ENCODE measurements around the gene CCDC188. TPM values are rescaled to one million over a fixed set of nuclear protein-coding genes. Genes with fewer than 3 reads are reported as not detected.

The CCDC188 gene
- total and polyA plus RNA-seq, 2 of the 13 experiments (the other 11 are each of a cell fraction or from before 2014, with no cell fraction given), result not detected

DNA sequence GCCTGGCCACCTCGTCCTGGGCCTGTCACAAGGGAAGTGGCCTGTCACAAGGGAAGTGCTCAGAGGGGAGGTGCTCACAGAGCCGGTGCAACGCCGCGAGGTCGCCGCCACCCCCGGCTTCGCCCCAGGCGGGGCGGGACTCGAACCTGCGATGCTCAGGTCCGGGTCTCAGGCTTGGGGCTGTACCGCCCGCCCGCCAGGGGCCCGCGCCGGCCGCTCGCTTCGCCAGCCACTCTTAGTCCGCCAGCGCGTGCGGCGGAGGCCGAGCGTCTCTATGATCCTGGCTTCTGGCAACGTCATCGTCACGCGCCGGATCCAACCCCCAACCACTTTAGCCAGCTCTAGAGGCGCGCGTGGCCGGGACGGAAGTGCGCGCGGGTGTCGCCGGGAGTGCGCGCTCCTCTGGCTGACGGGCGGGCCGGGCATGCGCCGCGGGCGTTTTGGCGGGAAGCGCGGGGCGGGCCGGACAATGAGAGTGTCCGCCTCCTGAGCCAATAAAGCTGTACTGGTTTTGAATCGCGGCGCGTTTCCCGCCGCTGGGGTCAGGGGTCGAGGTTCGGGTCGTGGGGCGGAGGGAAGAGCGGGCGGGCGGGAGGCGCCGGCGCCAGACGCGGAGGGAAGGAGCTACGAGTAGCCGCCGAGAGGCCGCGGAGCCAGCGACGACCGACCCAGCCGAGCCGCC, 33.8 kb downstream of the CCDC188 start, which contains the start of gene TRMT2A (continued):
- TF ChIP-seq CREBL2 (CRISPR knock-in tag; IDR thresholded peaks at IDR 0.05; ENCODE audit: borderline replicate concordance), result no peak
- TF ChIP-seq ZNF558 (CRISPR knock-in tag; IDR thresholded peaks at IDR 0.05; ENCODE audit: borderline replicate concordance), result peak; percentile 94; the same call in 1 of the 2 replicates
- TF ChIP-seq POLR2G (IDR thresholded peaks at IDR 0.05; ENCODE audit: low read depth, low read length), result peak; percentile 70
- peak; percentile 74; the same call in 1 of the 2 replicates for TF ChIP-seq TOPORS (CRISPR knock-in tag; IDR thresholded peaks at IDR 0.05)
- peak; percentile 34; the same call in 1 of the 2 replicates for TF ChIP-seq ZBTB44 (CRISPR knock-in tag; IDR thresholded peaks at IDR 0.05)
- TF ChIP-seq, protein P1, sequence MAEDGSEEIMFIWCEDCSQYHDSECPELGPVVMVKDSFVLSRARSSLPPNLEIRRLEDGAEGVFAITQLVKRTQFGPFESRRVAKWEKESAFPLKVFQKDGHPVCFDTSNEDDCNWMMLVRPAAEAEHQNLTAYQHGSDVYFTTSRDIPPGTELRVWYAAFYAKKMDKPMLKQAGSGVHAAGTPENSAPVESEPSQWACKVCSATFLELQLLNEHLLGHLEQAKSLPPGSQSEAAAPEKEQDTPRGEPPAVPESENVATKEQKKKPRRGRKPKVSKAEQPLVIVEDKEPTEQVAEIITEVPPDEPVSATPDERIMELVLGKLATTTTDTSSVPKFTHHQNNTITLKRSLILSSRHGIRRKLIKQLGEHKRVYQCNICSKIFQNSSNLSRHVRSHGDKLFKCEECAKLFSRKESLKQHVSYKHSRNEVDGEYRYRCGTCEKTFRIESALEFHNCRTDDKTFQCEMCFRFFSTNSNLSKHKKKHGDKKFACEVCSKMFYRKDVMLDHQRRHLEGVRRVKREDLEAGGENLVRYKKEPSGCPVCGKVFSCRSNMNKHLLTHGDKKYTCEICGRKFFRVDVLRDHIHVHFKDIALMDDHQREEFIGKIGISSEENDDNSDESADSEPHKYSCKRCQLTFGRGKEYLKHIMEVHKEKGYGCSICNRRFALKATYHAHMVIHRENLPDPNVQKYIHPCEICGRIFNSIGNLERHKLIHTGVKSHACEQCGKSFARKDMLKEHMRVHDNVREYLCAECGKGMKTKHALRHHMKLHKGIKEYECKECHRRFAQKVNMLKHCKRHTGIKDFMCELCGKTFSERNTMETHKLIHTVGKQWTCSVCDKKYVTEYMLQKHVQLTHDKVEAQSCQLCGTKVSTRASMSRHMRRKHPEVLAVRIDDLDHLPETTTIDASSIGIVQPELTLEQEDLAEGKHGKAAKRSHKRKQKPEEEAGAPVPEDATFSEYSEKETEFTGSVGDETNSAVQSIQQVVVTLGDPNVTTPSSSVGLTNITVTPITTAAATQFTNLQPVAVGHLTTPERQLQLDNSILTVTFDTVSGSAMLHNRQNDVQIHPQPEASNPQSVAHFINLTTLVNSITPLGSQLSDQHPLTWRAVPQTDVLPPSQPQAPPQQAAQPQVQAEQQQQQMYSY (CRISPR knock-in tag; IDR thresholded peaks at IDR 0.05), result peak; percentile 18; the same call in 1 of the 2 replicates
- no peak for TF ChIP-seq ZBTB37 (CRISPR knock-in tag; IDR thresholded peaks at IDR 0.05)
- TF ChIP-seq, protein P2, sequence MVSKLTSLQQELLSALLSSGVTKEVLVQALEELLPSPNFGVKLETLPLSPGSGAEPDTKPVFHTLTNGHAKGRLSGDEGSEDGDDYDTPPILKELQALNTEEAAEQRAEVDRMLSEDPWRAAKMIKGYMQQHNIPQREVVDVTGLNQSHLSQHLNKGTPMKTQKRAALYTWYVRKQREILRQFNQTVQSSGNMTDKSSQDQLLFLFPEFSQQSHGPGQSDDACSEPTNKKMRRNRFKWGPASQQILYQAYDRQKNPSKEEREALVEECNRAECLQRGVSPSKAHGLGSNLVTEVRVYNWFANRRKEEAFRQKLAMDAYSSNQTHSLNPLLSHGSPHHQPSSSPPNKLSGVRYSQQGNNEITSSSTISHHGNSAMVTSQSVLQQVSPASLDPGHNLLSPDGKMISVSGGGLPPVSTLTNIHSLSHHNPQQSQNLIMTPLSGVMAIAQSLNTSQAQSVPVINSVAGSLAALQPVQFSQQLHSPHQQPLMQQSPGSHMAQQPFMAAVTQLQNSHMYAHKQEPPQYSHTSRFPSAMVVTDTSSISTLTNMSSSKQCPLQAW (CRISPR knock-in tag; IDR thresholded peaks at IDR 0.05), result peak; percentile 55; the same call in 1 of the 2 replicates
- TF ChIP-seq ZNF598 (CRISPR knock-in tag; IDR thresholded peaks at IDR 0.05; ENCODE audit: borderline replicate concordance), result no peak; the same call in 1 of the 2 replicates
- TF ChIP-seq STAT5B (CRISPR knock-in tag; IDR thresholded peaks at IDR 0.05), result no peak
- 0 out of 2 replicates have a peak, but pooled peaks have one; percentile 9 for TF ChIP-seq ZNF234 (CRISPR knock-in tag; conservative IDR thresholded peaks at IDR 0.05)
- TF ChIP-seq ETV6 (CRISPR knock-in tag; conservative IDR thresholded peaks at IDR 0.05), result 0 out of 2 replicates have a peak, but pooled peaks have one; percentile 85
- no peak; the same call in 1 of the 2 replicates for TF ChIP-seq ZNF563 (CRISPR knock-in tag; IDR thresholded peaks at IDR 0.05)
- peak; percentile 70; the same call in 1 of the 2 replicates for TF ChIP-seq THAP9 (CRISPR knock-in tag; IDR thresholded peaks at IDR 0.05; ENCODE audit: borderline replicate concordance)
- peak; percentile 90 for TF ChIP-seq NR2F2 (IDR thresholded peaks at IDR 0.05; ENCODE audit: borderline replicate concordance, low read depth)
